HepG2 (cell line): Measurements from ENCODE around the gene LAG3. TPM values are rescaled to one million over a fixed set of nuclear protein-coding genes. Genes with fewer than 3 reads are reported as not detected.
A peak's percentile ranks its signal among the peaks of the same experiment; 100 is the strongest.

ENCODE experiments used
- ATAC-seq: fragments of 200-7000 bp; cut with Tn5 transposase; 3 replicates; pipeline ENCODE4 v1.9.1; 2020; ENCODE audit warnings: mild to moderate bottlenecking, moderate library complexity
- BruUV-seq: library from RNA; stranded (reverse); fragments of 400-500 nt; replicated peaks from 2 replicates; lab custom pipeline; 2021; lab: Mats Ljungman, UMichigan
- CTCF ChIA-PET: fragments of 300-600 bp; formaldehyde crosslinking; extraction: SDS; loops from one replicate; lab custom pipeline; 2021; ENCODE audit warnings: low total read pairs, inconsistent platforms, low intra/inter-chr PET ratio; lab: Yijun Ruan, JAX
- POLR2A ChIA-PET: fragments of 350-600 bp; sonication (Branson Sonifier 250); formaldehyde crosslinking; loops from one replicate; lab custom pipeline; 2020; ENCODE audit warnings: antibody characterized with exemption, inconsistent platforms; lab: Yijun Ruan, JAX
- DNase-seq: peaks from one replicate; pipeline ENCODE4 v3.0.0-alpha.2; 2015; ENCODE audit warnings: low spot score
- FAIRE-seq: peaks from 3 replicates; lab custom pipeline; 2011; peaks lifted over from hg19 to GRCh38; lab: Jason Lieb, UNC
- H2AFZ ChIP-seq: one replicate; pipeline ENCODE4 v1.6.1; 2011; ENCODE audit warnings: low read length, inconsistent platforms
- H3K27ac ChIP-seq: fragments of 300-600 bp; 3 replicates; pipeline ENCODE4 v1.8.0; 2011; ENCODE audit warnings: mixed run types, mild to moderate bottlenecking, mixed read lengths, low read length, inconsistent platforms; ENCODE audit not compliant: insufficient read depth; ENCODE audit errors: extremely low read length
- H3K27me3 ChIP-seq, 2 experiments: fragments of 200-600 bp in 1 of 2; 2 replicates in 1 of 2; 3 replicates in 1 of 2; pipeline versions ENCODE4 v1.6.0 to v1.8.0; 2011; ENCODE audit warnings: low read length in 2 of 2, mild to moderate bottlenecking in 2 of 2, moderate library complexity in 2 of 2, inconsistent platforms in 1 of 2; ENCODE audit not compliant: insufficient read depth in 2 of 2, control insufficient read depth in 1 of 2
- H3K36me3 ChIP-seq, 2 experiments: fragments of 200-600 bp in 1 of 2; replicated peaks in 1 of 2; 2 replicates in 1 of 2; 3 replicates in 1 of 2; pipeline versions ENCODE4 v1.5.1 to v1.8.0; 2011; ENCODE audit warnings: low read length in 2 of 2, inconsistent platforms in 1 of 2; ENCODE audit not compliant: insufficient read depth in 2 of 2, control insufficient read depth in 1 of 2
- H3K4me1 ChIP-seq: 2 replicates; pipeline ENCODE4 v1.5.1; 2012; ENCODE audit warnings: low read length, inconsistent platforms; ENCODE audit not compliant: insufficient read depth
- H3K4me2 ChIP-seq: 2 replicates; pipeline ENCODE4 v1.6.0; 2011; ENCODE audit warnings: low read depth, low read length, inconsistent platforms
- H3K4me3 ChIP-seq, 3 experiments: fragments of 200-600 bp in 1 of 3; sonication (generic), shearing (Covaris generic) in 1 of 3; replicated peaks in 1 of 3; 2 replicates each; pipeline ENCODE4 v1.5.1; 2011 to 2016; ENCODE audit warnings: low read length in 3 of 3, inconsistent platforms in 2 of 3, low read depth in 2 of 3, mild to moderate bottlenecking in 2 of 3, control low read depth in 1 of 3, mixed read lengths in 1 of 3; ENCODE audit not compliant: insufficient read depth in 1 of 3
- H3K79me2 ChIP-seq: one replicate; pipeline ENCODE4 v1.6.1; 2011; ENCODE audit warnings: low read length, inconsistent platforms; ENCODE audit not compliant: insufficient read depth
- H3K9ac ChIP-seq: 2 replicates; pipeline ENCODE4 v1.6.0; 2011; ENCODE audit warnings: mild to moderate bottlenecking, low read depth, low read length, inconsistent platforms; ENCODE audit not compliant: insufficient read depth
- H3K9me3 ChIP-seq: 2 replicates; pipeline ENCODE4 v1.5.1; 2012; ENCODE audit warnings: mild to moderate bottlenecking, low read length
- H4K20me1 ChIP-seq: 2 replicates; pipeline ENCODE4 v1.6.0; 2011; ENCODE audit warnings: inconsistent platforms, mild to moderate bottlenecking, low read length, moderate library complexity; ENCODE audit not compliant: insufficient read depth
- AKNA ChIP-seq: sonication (generic); formaldehyde crosslinking; IDR thresholded peaks from 2 replicates; pipeline ENCODE4 v1.4.0; 2020; ENCODE audit warnings: missing genetic modification reagents, borderline replicate concordance
- ARNTL ChIP-seq: sonication (generic); formaldehyde crosslinking; IDR thresholded peaks from 2 replicates; pipeline ENCODE4 v1.4.0; 2020; ENCODE audit warnings: mild to moderate bottlenecking, missing genetic modification reagents
- KAT7 ChIP-seq: IDR thresholded peaks from 2 replicates; pipeline ENCODE4 v1.6.1; 2018; ENCODE audit warnings: borderline replicate concordance, missing compliant biosample characterization
- MIER3 ChIP-seq: IDR thresholded peaks from 2 replicates; pipeline ENCODE4 v1.6.1; 2016; ENCODE audit warnings: missing compliant biosample characterization, borderline replicate concordance
- NKX3-1 ChIP-seq: sonication (generic); formaldehyde crosslinking; IDR thresholded peaks from 2 replicates; pipeline ENCODE4 v1.5.0; 2020; ENCODE audit warnings: missing genetic modification reagents
- PAF1 ChIP-seq: IDR thresholded peaks from 2 replicates; pipeline ENCODE4 v1.6.1; 2016; ENCODE audit warnings: missing genetic modification reagents, missing compliant biosample characterization
- ZNF318 ChIP-seq: sonication (generic); formaldehyde crosslinking; IDR thresholded peaks from 2 replicates; pipeline ENCODE4 v1.4.0; 2020; ENCODE audit warnings: mild to moderate bottlenecking, missing genetic modification reagents
- WGBS: methylation state at CpG from one replicate; pipeline ENCODE4 v1.1.6; 2017; ENCODE audit warnings: low lambda C conversion rate; 5-methylcytosine and 5-hydroxymethylcytosine counted together
- in situ Hi-C: cut with HindIII; loops from 2 replicates; pipeline ENCODE4 v1.10.0; 2017; ENCODE audit warnings: low pct_unique_long_range_greater_than_20kb; ENCODE audit not compliant: extremely low pct_ligation_motif_present
- intact Hi-C: fragments of 100-400 bp; cut with micrococcal nuclease; formaldehyde crosslinking; loops from one replicate; pipeline ENCODE4 v1.10.0; 2022; ENCODE audit not compliant: unreplicated experiment
- polyA plus RNA-seq, 8 experiments: library from polyadenylated mRNA; depleted of rRNA in 3 of 8; stranded (reverse) in 7 of 8; unstranded in 1 of 8; fragments of >200 nt; fragmentation: Illumina TruSeq in 4 of 8; extraction: Trizol in 4 of 8; gene quantifications; 2 replicates each; pipeline versions ENCODE4 v1.2.1 to v1.2.3, GENCODE V29; 2011 to 2016; ENCODE audit warnings: low read depth in 4 of 8, missing spikeins in 1 of 8, mixed read lengths in 1 of 8; ENCODE audit not compliant: insufficient read depth in 1 of 8
- total RNA-seq, 5 experiments: library from RNA; depleted of rRNA; stranded (reverse); fragments of >200 nt; fragmentation: Illumina TruSeq; extraction: Trizol; gene quantifications; 2 replicates each; pipeline ENCODE4 v1.2.3, GENCODE V29; 2016; ENCODE audit warnings: low read depth in 1 of 5

LAG3 gene
- total and polyA plus RNA-seq, 2 of the 13 experiments (the other 11 are each of a cell fraction or from before 2014, with no cell fraction given), result 0.11 to 0.26 TPM

- TF ChIP-seq AKNA (CRISPR knock-in tag), result no peak
- TF ChIP-seq NKX3-1 (CRISPR knock-in tag), result no peak
- TF ChIP-seq ARNTL (CRISPR knock-in tag), result no peak
- no peak for TF ChIP-seq MIER3
- TF ChIP-seq KAT7 (CRISPR knock-in tag), result no peak
- no peak for TF ChIP-seq PAF1
Measured at GRCh38 chr12:6818645-6819044, 46.3 kb downstream of the LAG3 start (continued).

GRCh38 chr12:6819106-6820030 is 47.0 kb downstream of the LAG3 start:
- DNase-seq, result no peak
- CTCF ChIA-PET, result no interaction called here
- Histone ChIP-seq H3K36me3 (no peaks in the 10 kb centered on the region), H3K4me3 (no peak overlapping the region), H3K27me3 (peaks cover 7 to 34% of the 10 kb centered on the region in 2 experiments; a peak in 4 of 5 replicates), H3K79me2 (no peaks in the 10 kb centered on the region), H3K27ac (no peak overlapping the region), H3K9me3 (no peaks in the 10 kb centered on the region), H2AFZ (no peak overlapping the region), H3K9ac (no peak overlapping the region), H3K4me1 (peaks cover 42% of the 10 kb centered on the region), H4K20me1 (no peaks in the 10 kb centered on the region), H3K4me2 (no peak overlapping the region)
- 61% methylated on average over 12 of the region's 13 CpGs for WGBS
- in situ Hi-C loops, result no loop called here
- BruUV-seq, result no TSS peak
- intact Hi-C loops, result loop anchor here (10.0 kb wide), 1 partner anchor 205 kb away; no protein-coding TSS in a partner anchor
- ATAC-seq, result peak; percentile 4
- no peak for FAIRE-seq
- POLR2A ChIA-PET, result no interaction called here
- TF ChIP-seq ZNF318 (CRISPR knock-in tag), result no peak
